ENCODE data around the gene MON2.

DNA sequence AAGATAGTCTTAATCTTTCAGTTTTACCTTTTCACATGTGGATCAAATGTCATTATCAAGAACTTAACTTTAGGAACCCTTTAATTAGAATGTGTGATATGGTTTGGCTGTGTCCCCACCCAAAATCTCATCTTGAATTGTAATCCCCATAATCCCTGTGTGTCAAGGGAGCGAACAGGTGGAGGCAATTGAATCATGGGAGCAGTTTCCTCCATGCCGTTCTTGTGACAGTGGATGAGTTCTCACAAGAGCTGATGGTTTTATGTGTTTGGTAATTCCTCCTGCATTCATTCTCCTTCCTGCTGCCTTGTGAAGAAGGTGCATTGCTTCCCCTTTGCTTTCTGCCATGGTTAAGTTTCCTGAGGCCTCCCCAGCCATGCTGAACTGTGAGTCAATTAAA, 160.6 kb downstream of the MON2 start:
- TF ChIP-seq GATA2 (IDR thresholded peaks at IDR 0.05; ENCODE audit: low read depth, low read length) (no peak), GATA3 (IDR thresholded peaks at IDR 0.05; ENCODE audit: low read depth, low read length) (no peak)
